K562 (cell line): ENCODE measurements around the gene BNIP3. TPM values are rescaled to one million over a fixed set of nuclear protein-coding genes. Genes with fewer than 3 reads are reported as not detected.
A peak's percentile ranks its signal among the peaks of the same experiment; 100 is the strongest.

ENCODE experiments used
- L3MBTL2 ChIP-seq: fragments of 450-650 bp; IDR thresholded peaks from 2 replicates; pipeline ENCODE4 v1.6.1; 2016; ENCODE audit warnings: mild to moderate bottlenecking, moderate library complexity
- MEF2A ChIP-seq: IDR thresholded peaks from 2 replicates; pipeline ENCODE4 v1.6.1; 2011; ENCODE audit warnings: low read depth, mild to moderate bottlenecking, low read length, moderate library complexity; ENCODE audit not compliant: control insufficient read depth
- POLR2A ChIP-seq: fragments of 450-650 bp; conservative IDR thresholded peaks from 2 replicates; pipeline ENCODE4 v1.6.1; 2016
- RB1 ChIP-seq: fragments of 450-650 bp; IDR thresholded peaks from 2 replicates; pipeline ENCODE4 v1.6.1; 2017; ENCODE audit warnings: low read depth, mild to moderate bottlenecking
- RBM25 ChIP-seq: fragments of 200-400 bp; formaldehyde crosslinking; IDR thresholded peaks from 2 replicates; pipeline ENCODE4 v1.6.1; 2018; ENCODE audit warnings: low read length, low read depth, moderate library complexity; ENCODE audit not compliant: severe bottlenecking
- SMC3 ChIP-seq: conservative IDR thresholded peaks from 2 replicates; pipeline ENCODE4 v1.6.1; 2011; ENCODE audit warnings: low read depth, low read length, improper control_type of control experiment; ENCODE audit not compliant: insufficient read depth
- polyA plus RNA-seq, 8 experiments: library from polyadenylated mRNA; depleted of rRNA in 4 of 8; stranded (reverse) in 5 of 8; unstranded in 3 of 8; fragments of >200 nt; fragmentation: Nextera tagmentation in 2 of 8; fragmentation: Illumina TruSeq in 1 of 8; extraction: Ambion mirVana in 2 of 8; extraction: Trizol in 1 of 8; gene quantifications; 2 replicates each; pipeline versions ENCODE4 v1.2.1 to v1.2.3, GENCODE V29; 2011 to 2014; ENCODE audit warnings: inconsistent platforms in 1 of 8, missing spikeins in 1 of 8
- total RNA-seq, 7 experiments: library from RNA; depleted of rRNA in 6 of 7; stranded (reverse); fragments of >200 nt in 6 of 7; fragmentation: Illumina TruSeq in 2 of 7; extraction: Trizol in 2 of 7; gene quantifications; 2 replicates each; pipeline versions ENCODE4 v1.2.1 to v1.2.3, GENCODE V29; 2011 to 2021; ENCODE audit warnings: low replicate concordance in 1 of 7
- TF ChIP-seq, protein P1 (sequence below): sonication (generic); formaldehyde crosslinking; IDR thresholded peaks from 2 replicates; pipeline ENCODE4 v1.8.0; 2022; ENCODE audit warnings: mild to moderate bottlenecking, missing genetic modification reagents
- TF ChIP-seq, protein P2 (sequence below): sonication (generic); formaldehyde crosslinking; IDR thresholded peaks from 2 replicates; pipeline ENCODE4 v1.8.1; 2023; ENCODE audit warnings: missing genetic modification reagents, mild to moderate bottlenecking, borderline replicate concordance
- TF ChIP-seq, protein P3 (sequence below): sonication (generic); formaldehyde crosslinking; IDR thresholded peaks from 2 replicates; pipeline ENCODE4 v1.8.0; 2022; ENCODE audit warnings: missing genetic modification reagents, mild to moderate bottlenecking, moderate library complexity, borderline replicate concordance
- TF ChIP-seq, protein P4 (sequence below): fragments of 250-450 bp; sonication (Bioruptor Pico); IDR thresholded peaks from 2 replicates; pipeline ENCODE4 v1.5.0; 2021; ENCODE audit warnings: mild to moderate bottlenecking, borderline replicate concordance
- TF ChIP-seq, protein P5 (sequence below): fragments of 450-650 bp; IDR thresholded peaks from 2 replicates; pipeline ENCODE4 v1.6.1; 2016; ENCODE audit warnings: mild to moderate bottlenecking

BNIP3 gene
- total and polyA plus RNA-seq, 9 of the 15 experiments (the other 6 are each of a cell fraction or from before 2014, with no cell fraction given) = 9.2 to 119 (median 42.2) TPM

DNA sequence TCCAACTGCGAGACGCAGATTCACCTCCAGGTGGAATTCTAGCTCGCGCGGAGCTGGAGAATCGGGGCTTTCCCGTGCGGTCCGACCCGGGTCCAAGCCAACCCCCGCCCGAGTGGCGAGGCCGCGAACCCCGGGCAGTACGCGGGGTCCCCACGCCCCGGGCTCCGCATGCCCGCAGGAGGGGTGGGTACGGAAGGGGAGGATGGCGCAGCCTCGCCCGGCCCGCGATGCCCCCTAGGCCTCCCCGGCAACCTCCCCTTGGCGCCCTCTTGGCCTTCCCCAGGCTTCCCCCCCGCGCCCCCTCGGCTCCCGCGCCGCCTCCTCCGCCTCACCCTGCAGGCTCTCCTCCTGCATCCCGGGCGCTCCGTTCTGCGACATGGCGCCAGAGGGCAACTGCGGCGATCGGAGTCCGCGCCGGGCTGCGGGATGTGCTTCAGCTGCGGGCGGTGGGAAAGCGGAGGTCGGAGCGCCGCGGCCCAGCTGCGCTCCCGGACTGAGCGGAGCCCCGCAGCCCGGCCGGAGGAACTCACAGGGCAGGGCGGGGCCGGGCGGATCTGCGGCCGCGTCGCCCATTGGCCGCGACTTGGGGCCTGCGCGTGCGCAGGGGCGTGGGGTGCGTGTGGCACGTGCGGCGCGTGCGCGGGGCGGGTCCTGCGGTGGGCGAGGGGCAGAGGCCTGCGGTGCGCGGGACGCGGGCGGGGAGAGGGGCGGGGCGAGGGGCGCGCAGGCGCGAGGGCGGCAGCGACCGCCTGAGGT is at the start of gene BNIP3 (continued):
- TF ChIP-seq, protein P1, sequence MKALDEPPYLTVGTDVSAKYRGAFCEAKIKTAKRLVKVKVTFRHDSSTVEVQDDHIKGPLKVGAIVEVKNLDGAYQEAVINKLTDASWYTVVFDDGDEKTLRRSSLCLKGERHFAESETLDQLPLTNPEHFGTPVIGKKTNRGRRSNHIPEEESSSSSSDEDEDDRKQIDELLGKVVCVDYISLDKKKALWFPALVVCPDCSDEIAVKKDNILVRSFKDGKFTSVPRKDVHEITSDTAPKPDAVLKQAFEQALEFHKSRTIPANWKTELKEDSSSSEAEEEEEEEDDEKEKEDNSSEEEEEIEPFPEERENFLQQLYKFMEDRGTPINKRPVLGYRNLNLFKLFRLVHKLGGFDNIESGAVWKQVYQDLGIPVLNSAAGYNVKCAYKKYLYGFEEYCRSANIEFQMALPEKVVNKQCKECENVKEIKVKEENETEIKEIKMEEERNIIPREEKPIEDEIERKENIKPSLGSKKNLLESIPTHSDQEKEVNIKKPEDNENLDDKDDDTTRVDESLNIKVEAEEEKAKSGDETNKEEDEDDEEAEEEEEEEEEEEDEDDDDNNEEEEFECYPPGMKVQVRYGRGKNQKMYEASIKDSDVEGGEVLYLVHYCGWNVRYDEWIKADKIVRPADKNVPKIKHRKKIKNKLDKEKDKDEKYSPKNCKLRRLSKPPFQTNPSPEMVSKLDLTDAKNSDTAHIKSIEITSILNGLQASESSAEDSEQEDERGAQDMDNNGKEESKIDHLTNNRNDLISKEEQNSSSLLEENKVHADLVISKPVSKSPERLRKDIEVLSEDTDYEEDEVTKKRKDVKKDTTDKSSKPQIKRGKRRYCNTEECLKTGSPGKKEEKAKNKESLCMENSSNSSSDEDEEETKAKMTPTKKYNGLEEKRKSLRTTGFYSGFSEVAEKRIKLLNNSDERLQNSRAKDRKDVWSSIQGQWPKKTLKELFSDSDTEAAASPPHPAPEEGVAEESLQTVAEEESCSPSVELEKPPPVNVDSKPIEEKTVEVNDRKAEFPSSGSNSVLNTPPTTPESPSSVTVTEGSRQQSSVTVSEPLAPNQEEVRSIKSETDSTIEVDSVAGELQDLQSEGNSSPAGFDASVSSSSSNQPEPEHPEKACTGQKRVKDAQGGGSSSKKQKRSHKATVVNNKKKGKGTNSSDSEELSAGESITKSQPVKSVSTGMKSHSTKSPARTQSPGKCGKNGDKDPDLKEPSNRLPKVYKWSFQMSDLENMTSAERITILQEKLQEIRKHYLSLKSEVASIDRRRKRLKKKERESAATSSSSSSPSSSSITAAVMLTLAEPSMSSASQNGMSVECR (CRISPR knock-in tag) = no peak
- TF ChIP-seq POLR2A (peak; percentile 69), SMC3 (no peak), MEF2A (no peak), RBM25 (no peak), RB1 (peak; percentile 47; the same call in 1 of the 2 replicates), L3MBTL2 (peak; percentile 80)
- TF ChIP-seq, protein P2, sequence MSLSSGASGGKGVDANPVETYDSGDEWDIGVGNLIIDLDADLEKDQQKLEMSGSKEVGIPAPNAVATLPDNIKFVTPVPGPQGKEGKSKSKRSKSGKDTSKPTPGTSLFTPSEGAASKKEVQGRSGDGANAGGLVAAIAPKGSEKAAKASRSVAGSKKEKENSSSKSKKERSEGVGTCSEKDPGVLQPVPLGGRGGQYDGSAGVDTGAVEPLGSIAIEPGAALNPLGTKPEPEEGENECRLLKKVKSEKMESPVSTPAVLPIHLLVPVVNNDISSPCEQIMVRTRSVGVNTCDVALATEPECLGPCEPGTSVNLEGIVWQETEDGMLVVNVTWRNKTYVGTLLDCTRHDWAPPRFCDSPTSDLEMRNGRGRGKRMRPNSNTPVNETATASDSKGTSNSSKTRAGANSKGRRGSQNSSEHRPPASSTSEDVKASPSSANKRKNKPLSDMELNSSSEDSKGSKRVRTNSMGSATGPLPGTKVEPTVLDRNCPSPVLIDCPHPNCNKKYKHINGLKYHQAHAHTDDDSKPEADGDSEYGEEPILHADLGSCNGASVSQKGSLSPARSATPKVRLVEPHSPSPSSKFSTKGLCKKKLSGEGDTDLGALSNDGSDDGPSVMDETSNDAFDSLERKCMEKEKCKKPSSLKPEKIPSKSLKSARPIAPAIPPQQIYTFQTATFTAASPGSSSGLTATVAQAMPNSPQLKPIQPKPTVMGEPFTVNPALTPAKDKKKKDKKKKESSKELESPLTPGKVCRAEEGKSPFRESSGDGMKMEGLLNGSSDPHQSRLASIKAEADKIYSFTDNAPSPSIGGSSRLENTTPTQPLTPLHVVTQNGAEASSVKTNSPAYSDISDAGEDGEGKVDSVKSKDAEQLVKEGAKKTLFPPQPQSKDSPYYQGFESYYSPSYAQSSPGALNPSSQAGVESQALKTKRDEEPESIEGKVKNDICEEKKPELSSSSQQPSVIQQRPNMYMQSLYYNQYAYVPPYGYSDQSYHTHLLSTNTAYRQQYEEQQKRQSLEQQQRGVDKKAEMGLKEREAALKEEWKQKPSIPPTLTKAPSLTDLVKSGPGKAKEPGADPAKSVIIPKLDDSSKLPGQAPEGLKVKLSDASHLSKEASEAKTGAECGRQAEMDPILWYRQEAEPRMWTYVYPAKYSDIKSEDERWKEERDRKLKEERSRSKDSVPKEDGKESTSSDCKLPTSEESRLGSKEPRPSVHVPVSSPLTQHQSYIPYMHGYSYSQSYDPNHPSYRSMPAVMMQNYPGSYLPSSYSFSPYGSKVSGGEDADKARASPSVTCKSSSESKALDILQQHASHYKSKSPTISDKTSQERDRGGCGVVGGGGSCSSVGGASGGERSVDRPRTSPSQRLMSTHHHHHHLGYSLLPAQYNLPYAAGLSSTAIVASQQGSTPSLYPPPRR = no peak
- TF ChIP-seq, protein P3, sequence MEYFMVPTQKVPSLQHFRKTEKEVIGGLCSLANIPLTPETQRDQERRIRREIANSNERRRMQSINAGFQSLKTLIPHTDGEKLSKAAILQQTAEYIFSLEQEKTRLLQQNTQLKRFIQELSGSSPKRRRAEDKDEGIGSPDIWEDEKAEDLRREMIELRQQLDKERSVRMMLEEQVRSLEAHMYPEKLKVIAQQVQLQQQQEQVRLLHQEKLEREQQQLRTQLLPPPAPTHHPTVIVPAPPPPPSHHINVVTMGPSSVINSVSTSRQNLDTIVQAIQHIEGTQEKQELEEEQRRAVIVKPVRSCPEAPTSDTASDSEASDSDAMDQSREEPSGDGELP (CRISPR knock-in tag) = 0 out of 2 replicates have a peak, but pooled peaks have one; percentile 32
- TF ChIP-seq, protein P4, sequence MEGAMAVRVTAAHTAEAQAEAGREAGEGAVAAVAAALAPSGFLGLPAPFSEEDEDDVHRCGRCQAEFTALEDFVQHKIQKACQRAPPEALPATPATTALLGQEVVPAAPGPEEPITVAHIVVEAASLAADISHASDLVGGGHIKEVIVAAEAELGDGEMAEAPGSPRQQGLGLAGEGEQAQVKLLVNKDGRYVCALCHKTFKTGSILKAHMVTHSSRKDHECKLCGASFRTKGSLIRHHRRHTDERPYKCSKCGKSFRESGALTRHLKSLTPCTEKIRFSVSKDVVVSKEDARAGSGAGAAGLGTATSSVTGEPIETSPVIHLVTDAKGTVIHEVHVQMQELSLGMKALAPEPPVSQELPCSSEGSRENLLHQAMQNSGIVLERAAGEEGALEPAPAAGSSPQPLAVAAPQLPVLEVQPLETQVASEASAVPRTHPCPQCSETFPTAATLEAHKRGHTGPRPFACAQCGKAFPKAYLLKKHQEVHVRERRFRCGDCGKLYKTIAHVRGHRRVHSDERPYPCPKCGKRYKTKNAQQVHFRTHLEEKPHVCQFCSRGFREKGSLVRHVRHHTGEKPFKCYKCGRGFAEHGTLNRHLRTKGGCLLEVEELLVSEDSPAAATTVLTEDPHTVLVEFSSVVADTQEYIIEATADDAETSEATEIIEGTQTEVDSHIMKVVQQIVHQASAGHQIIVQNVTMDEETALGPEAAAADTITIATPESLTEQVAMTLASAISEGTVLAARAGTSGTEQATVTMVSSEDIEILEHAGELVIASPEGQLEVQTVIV (CRISPR knock-in tag) = no peak
- TF ChIP-seq, protein P5, sequence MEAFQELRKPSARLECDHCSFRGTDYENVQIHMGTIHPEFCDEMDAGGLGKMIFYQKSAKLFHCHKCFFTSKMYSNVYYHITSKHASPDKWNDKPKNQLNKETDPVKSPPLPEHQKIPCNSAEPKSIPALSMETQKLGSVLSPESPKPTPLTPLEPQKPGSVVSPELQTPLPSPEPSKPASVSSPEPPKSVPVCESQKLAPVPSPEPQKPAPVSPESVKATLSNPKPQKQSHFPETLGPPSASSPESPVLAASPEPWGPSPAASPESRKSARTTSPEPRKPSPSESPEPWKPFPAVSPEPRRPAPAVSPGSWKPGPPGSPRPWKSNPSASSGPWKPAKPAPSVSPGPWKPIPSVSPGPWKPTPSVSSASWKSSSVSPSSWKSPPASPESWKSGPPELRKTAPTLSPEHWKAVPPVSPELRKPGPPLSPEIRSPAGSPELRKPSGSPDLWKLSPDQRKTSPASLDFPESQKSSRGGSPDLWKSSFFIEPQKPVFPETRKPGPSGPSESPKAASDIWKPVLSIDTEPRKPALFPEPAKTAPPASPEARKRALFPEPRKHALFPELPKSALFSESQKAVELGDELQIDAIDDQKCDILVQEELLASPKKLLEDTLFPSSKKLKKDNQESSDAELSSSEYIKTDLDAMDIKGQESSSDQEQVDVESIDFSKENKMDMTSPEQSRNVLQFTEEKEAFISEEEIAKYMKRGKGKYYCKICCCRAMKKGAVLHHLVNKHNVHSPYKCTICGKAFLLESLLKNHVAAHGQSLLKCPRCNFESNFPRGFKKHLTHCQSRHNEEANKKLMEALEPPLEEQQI = no peak
